ENCODE measurements around the gene PCDHGA1.
"Not testable (repeated sequence)": the region's sequence is repeated elsewhere in the genome, so short reads cannot be mapped to it uniquely, and the experiment has no call there.

PCDHGA1 gene

GRCh38 chr5:141392429-141393198 is 62.3 kb downstream of the PCDHGA1 start, which contains the start of gene PCDHGA8:
TSS of gene PCDHGA8 (plus strand) at chr5:141392633. CDS start at chr5:141392814, 181 bp downstream.
- Histone ChIP-seq H3K23ac (ENCODE audit: low read length) (no peak within 1 kb of the TSS), H3K4me3 (ENCODE audit: low read length) (no peak within 1 kb of the TSS), H3K27me3 (ENCODE audit: insufficient read depth, low read length, poor library complexity) (no peaks in the 10 kb centered on the region), H3K36me3 (ENCODE audit: control insufficient read depth, insufficient read depth, low read length) (no peaks in the 10 kb centered on the region), H3K4me1 (ENCODE audit: control insufficient read depth, low read depth, low read length) (no peaks in the 10 kb centered on the region), H4K8ac (ENCODE audit: low read depth, low read length) (no peak within 1 kb of the TSS), H3K9ac (ENCODE audit: low read length) (no peak within 1 kb of the TSS), H3K4ac (ENCODE audit: low read depth, low read length) (no peak within 1 kb of the TSS), H2BK120ac (ENCODE audit: low read depth, low read length) (no peak within 1 kb of the TSS), H3K79me2 (ENCODE audit: control insufficient read depth, insufficient read depth, low read length) (no peaks in the 10 kb centered on the region), H3K79me1 (ENCODE audit: low read length) (no peaks in the 10 kb centered on the region), H3K18ac (ENCODE audit: low read length) (no peak within 1 kb of the TSS), H3K27ac (ENCODE audit: low read depth, low read length) (no peak within 1 kb of the TSS), H2AK5ac (ENCODE audit: low read length) (no peak within 1 kb of the TSS), H3K4me2 (ENCODE audit: low read length) (no peak within 1 kb of the TSS), H4K5ac (ENCODE audit: low read length) (no peak within 1 kb of the TSS), H2BK5ac (ENCODE audit: low read length) (no peak within 1 kb of the TSS), H3K56ac (ENCODE audit: low read length) (no peak within 1 kb of the TSS), H2BK15ac (replicated peaks; ENCODE audit: low read depth) (no peak within 1 kb of the TSS)
- 100% methylated on average over 1 of the region's 38 CpGs for WGBS (ENCODE audit: extremely low coverage, insufficient coverage, low lambda C conversion rate)
- no peak for DNase-seq

- no peaks in the 10 kb centered on the region for H3K79me2 ChIP-seq (ENCODE audit: control insufficient read depth, insufficient read depth, low read length)
- no peaks in the 10 kb centered on the region for H3K4me1 ChIP-seq (ENCODE audit: control insufficient read depth, low read depth, low read length)
- H3K27ac ChIP-seq (ENCODE audit: low read depth, low read length) = no peak overlapping the region
- H2BK120ac ChIP-seq (ENCODE audit: low read depth, low read length) = no peak overlapping the region
- no peak overlapping the region for H2AK5ac ChIP-seq (ENCODE audit: low read length)
- no peak overlapping the region for H2BK5ac ChIP-seq (ENCODE audit: low read length)
- no peaks in the 10 kb centered on the region for H3K36me3 ChIP-seq (ENCODE audit: control insufficient read depth, insufficient read depth, low read length)
- no peak overlapping the region for H3K18ac ChIP-seq (ENCODE audit: low read length)
- H3K4ac ChIP-seq (ENCODE audit: low read depth, low read length) = no peak overlapping the region
- no peak overlapping the region for H3K4me2 ChIP-seq (ENCODE audit: low read length)
- no peak overlapping the region for H3K23ac ChIP-seq (ENCODE audit: low read length)
- H4K5ac ChIP-seq (ENCODE audit: low read length) = no peak overlapping the region
- no peak overlapping the region for H3K9ac ChIP-seq (ENCODE audit: low read length)
- no peaks in the 10 kb centered on the region for H3K79me1 ChIP-seq (ENCODE audit: low read length)
- no CpG with 5 or more reads among the region's 21 CpGs for WGBS (ENCODE audit: extremely low coverage, insufficient coverage, low lambda C conversion rate)
- H3K4me3 ChIP-seq (ENCODE audit: low read length) = no peak overlapping the region
- H3K27me3 ChIP-seq (ENCODE audit: insufficient read depth, low read length, poor library complexity) = no peaks in the 10 kb centered on the region
- H3K56ac ChIP-seq (ENCODE audit: low read length) = no peak overlapping the region
- H4K8ac ChIP-seq (ENCODE audit: low read depth, low read length) = no peak overlapping the region
- H2BK15ac ChIP-seq (replicated peaks; ENCODE audit: low read depth) = no peak overlapping the region
- DNase-seq = no peak
These were observed 63.0 kb downstream of the PCDHGA1 start for GRCh38 chr5:141393267-141393666.

- H3K79me1 ChIP-seq (ENCODE audit: low read length); H3K4me2 ChIP-seq (ENCODE audit: low read length); H4K5ac ChIP-seq (ENCODE audit: low read length); H3K4me1 ChIP-seq (ENCODE audit: control insufficient read depth, low read depth, low read length); H3K79me2 ChIP-seq (ENCODE audit: control insufficient read depth, insufficient read depth, low read length); H2AK5ac ChIP-seq (ENCODE audit: low read length); H3K56ac ChIP-seq (ENCODE audit: low read length); H3K23ac ChIP-seq (ENCODE audit: low read length); H3K36me3 ChIP-seq (ENCODE audit: control insufficient read depth, insufficient read depth, low read length); H4K8ac ChIP-seq (ENCODE audit: low read depth, low read length); H2BK120ac ChIP-seq (ENCODE audit: low read depth, low read length); H3K18ac ChIP-seq (ENCODE audit: low read length); H3K4me3 ChIP-seq (ENCODE audit: low read length); H2BK15ac ChIP-seq (replicated peaks; ENCODE audit: low read depth); H3K9ac ChIP-seq (ENCODE audit: low read length); H2BK5ac ChIP-seq (ENCODE audit: low read length); DNase-seq; H3K27me3 ChIP-seq (ENCODE audit: insufficient read depth, low read length, poor library complexity); H3K27ac ChIP-seq (ENCODE audit: low read depth, low read length); H3K4ac ChIP-seq (ENCODE audit: low read depth, low read length): not testable (repeated sequence)
- WGBS (ENCODE audit: extremely low coverage, insufficient coverage, low lambda C conversion rate) = no CpG with 5 or more reads among the region's 53 CpGs
These were observed 64.3 kb downstream of the PCDHGA1 start for GRCh38 chr5:141394401-141395187.

- DNase-seq; H2AK5ac ChIP-seq (ENCODE audit: low read length); H3K27ac ChIP-seq (ENCODE audit: low read depth, low read length); H3K79me1 ChIP-seq (ENCODE audit: low read length); H3K4me3 ChIP-seq (ENCODE audit: low read length); H2BK15ac ChIP-seq (replicated peaks; ENCODE audit: low read depth); H3K27me3 ChIP-seq (ENCODE audit: insufficient read depth, low read length, poor library complexity); H3K56ac ChIP-seq (ENCODE audit: low read length); H2BK5ac ChIP-seq (ENCODE audit: low read length); H3K36me3 ChIP-seq (ENCODE audit: control insufficient read depth, insufficient read depth, low read length); H2BK120ac ChIP-seq (ENCODE audit: low read depth, low read length); H3K4me1 ChIP-seq (ENCODE audit: control insufficient read depth, low read depth, low read length); H3K4me2 ChIP-seq (ENCODE audit: low read length); H3K9ac ChIP-seq (ENCODE audit: low read length); H4K5ac ChIP-seq (ENCODE audit: low read length); H3K23ac ChIP-seq (ENCODE audit: low read length); H3K18ac ChIP-seq (ENCODE audit: low read length); H4K8ac ChIP-seq (ENCODE audit: low read depth, low read length); H3K79me2 ChIP-seq (ENCODE audit: control insufficient read depth, insufficient read depth, low read length); H3K4ac ChIP-seq (ENCODE audit: low read depth, low read length): not testable (repeated sequence)
- WGBS (ENCODE audit: extremely low coverage, insufficient coverage, low lambda C conversion rate) = 100% methylated on average over 1 of the region's 43 CpGs
These were observed 67.6 kb downstream of the PCDHGA1 start, which contains the start of gene PCDHGB5 for GRCh38 chr5:141397756-141398551. TSS of gene PCDHGB5 (plus strand) at chr5:141397947. CDS start at chr5:141398128, 181 bp downstream.

- WGBS (ENCODE audit: extremely low coverage, insufficient coverage, low lambda C conversion rate) = no CpG with 5 or more reads among the region's 15 CpGs
These were observed 68.3 kb downstream of the PCDHGA1 start for GRCh38 chr5:141398608-141399007.

More at GRCh38 chr5:141398608-141399007, 68.3 kb downstream of the PCDHGA1 start:
- Histone ChIP-seq H3K27ac (ENCODE audit: low read depth, low read length) (no peak overlapping the region), H3K36me3 (ENCODE audit: control insufficient read depth, insufficient read depth, low read length) (no peaks in the 10 kb centered on the region), H2AK5ac (ENCODE audit: low read length) (no peak overlapping the region), H4K5ac (ENCODE audit: low read length) (no peak overlapping the region), H3K27me3 (ENCODE audit: insufficient read depth, low read length, poor library complexity) (no peaks in the 10 kb centered on the region), H3K9ac (ENCODE audit: low read length) (no peak overlapping the region), H3K79me1 (ENCODE audit: low read length) (no peaks in the 10 kb centered on the region), H3K23ac (ENCODE audit: low read length) (no peak overlapping the region), H3K4ac (ENCODE audit: low read depth, low read length) (no peak overlapping the region), H2BK15ac (replicated peaks; ENCODE audit: low read depth) (no peak overlapping the region), H3K18ac (ENCODE audit: low read length) (no peak overlapping the region), H3K4me2 (ENCODE audit: low read length) (no peak overlapping the region), H4K8ac (ENCODE audit: low read depth, low read length) (no peak overlapping the region), H2BK120ac (ENCODE audit: low read depth, low read length) (no peak overlapping the region), H3K79me2 (ENCODE audit: control insufficient read depth, insufficient read depth, low read length) (no peaks in the 10 kb centered on the region), H3K56ac (ENCODE audit: low read length) (no peak overlapping the region), H2BK5ac (ENCODE audit: low read length) (no peak overlapping the region), H3K4me1 (ENCODE audit: control insufficient read depth, low read depth, low read length) (no peaks in the 10 kb centered on the region), H3K4me3 (ENCODE audit: low read length) (no peak overlapping the region)
- DNase-seq = no peak
